Heart left ventricle (tissue), 13 donors: ENCODE measurements around the gene WNT8A.

ENCODE experiments used
- CTCF ChIP-seq, 12 donors: fragments of 200-600 bp; sonication (generic) in 4 of 12; IDR thresholded peaks; one replicate each; pipeline versions ENCODE4 v1.5.0 to v1.8.0; 2018 to 2022; ENCODE audit warnings: antibody characterized with exemption in 12 of 12, mild to moderate bottlenecking in 5 of 12
- POLR2A ChIP-seq, 2 donors: fragments of 450-650 bp; IDR thresholded peaks; one replicate each; pipeline ENCODE4 v1.6.1; 2017; ENCODE audit warnings: antibody characterized with exemption in 2 of 2, mild to moderate bottlenecking in 2 of 2, moderate library complexity in 2 of 2
- donor health status: ischemic (EF 13 %, LVEDD 7.1; RV severe dilation, severe dysfunction).
- donor health status: DM: no; HTN: yes; CAD: no.
- donor health status: DM: no; HTN: no; CAD: no.
- donor health status: ischemic (EF 25% LVEDD 6.9; RV normal size, moderate dysfunction).
- donor health status: ischemic (EF 25% LVEDD 5.7; RV mildly dilated, moderate dysfunction).
- donor health status: ischemic (EF 35%, LVEDD 5.7; RV mildly dilated, moderate dysfunction).
- donor health status: nonischemic (EF 11% LVEDD 7.7; RV severe dilation, severe dysfunction).
- donor health status: DM: yes; HTN: yes; CAD: no.
- donor health status: PGD.
- donor health status: ischemic (EF 29% LVEDD 5.4; RV normal size, mild dysfunction).
- donor health status: nonischemic (EF 23%, LVEDD 6.1; RV moderate dilation, normal function).

- TF ChIP-seq POLR2A (IDR thresholded peaks at IDR 0.05) (no peak), CTCF (IDR thresholded peaks at IDR 0.05) (no peak)
Observed at GRCh38 chr5:138037271-138037670, 46.6 kb upstream of the WNT8A start.
